IgD-negative memory B cell (primary cell): ENCODE data around the gene ERC1. TPM values are rescaled to one million over a fixed set of nuclear protein-coding genes. Genes with fewer than 3 reads are reported as not detected.

Source experiments
- H3K27ac Mint-ChIP-seq, 3 donors: one replicate each; pipeline ENCODE4 v1.8.0; 2020 to 2022; ENCODE audit warnings: mild to moderate bottlenecking in 3 of 3, mixed read lengths in 3 of 3, moderate library complexity in 1 of 3
- H3K27me3 Mint-ChIP-seq: one replicate; pipeline ENCODE4 v1.8.0; 2021; ENCODE audit warnings: mixed read lengths
- H3K36me3 Mint-ChIP-seq: one replicate; pipeline ENCODE4 v1.8.0; 2020; ENCODE audit warnings: mild to moderate bottlenecking, mixed read lengths
- H3K4me1 Mint-ChIP-seq, 3 donors: one replicate each; pipeline ENCODE4 v1.8.0; 2020 to 2022; ENCODE audit warnings: mixed read lengths in 3 of 3, mild to moderate bottlenecking in 1 of 3
- H3K4me3 Mint-ChIP-seq, 4 donors: one replicate each; pipeline ENCODE4 v1.8.0; 2020 to 2022; ENCODE audit warnings: mild to moderate bottlenecking in 4 of 4, mixed read lengths in 4 of 4, moderate library complexity in 3 of 4
- H3K9me3 Mint-ChIP-seq, 3 donors: one replicate each; pipeline ENCODE4 v1.8.0; 2020 to 2021; ENCODE audit warnings: mixed read lengths in 3 of 3, mild to moderate bottlenecking in 1 of 3
- polyA plus RNA-seq: library from polyadenylated mRNA; unstranded; fragments of 300-500 nt; fragmentation: Illumina TruSeq; gene quantifications from one replicate; pipeline ENCODE4 v1.2.3, GENCODE V29; 2021

Gene ERC1
- polyA plus RNA-seq, 1 donor from 2014 or later, result 16.5 TPM

GRCh38 chr12:1470051-1470450 is 479.0 kb downstream of the ERC1 start:
- H3K27me3 Mint-ChIP-seq, result no peaks in the 10 kb centered on the region
- peaks cover 4 to 8% (median 6%) of the 10 kb centered on the region in 3 donors for H3K4me1 Mint-ChIP-seq
- H3K9me3 Mint-ChIP-seq, result no peaks in the 10 kb centered on the region
- peaks cover 12% of the 10 kb centered on the region for H3K36me3 Mint-ChIP-seq
- H3K4me3 Mint-ChIP-seq, result no peak overlapping the region
- H3K27ac Mint-ChIP-seq, result no peak overlapping the region

GRCh38 chr12:1471224-1471623 is 480.2 kb downstream of the ERC1 start:
- Mint-ChIP-seq H3K27ac (peak overlapping the region in 1 of 3 donors; percentile 48), H3K9me3 (no peaks in the 10 kb centered on the region), H3K4me1 (peaks cover 4 to 8% (median 6%) of the 10 kb centered on the region in 3 donors), H3K36me3 (peaks cover 7% of the 10 kb centered on the region), H3K4me3 (no peak overlapping the region), H3K27me3 (no peaks in the 10 kb centered on the region)

- H3K4me3 Mint-ChIP-seq, result peak overlapping the region in 1 of 4 donors; percentile 72
- no peak overlapping the region for H3K27ac Mint-ChIP-seq
- H3K9me3 Mint-ChIP-seq, result no peaks in the 10 kb centered on the region
- H3K27me3 Mint-ChIP-seq, result no peaks in the 10 kb centered on the region
- peaks cover 7% of the 10 kb centered on the region for H3K36me3 Mint-ChIP-seq
- H3K4me1 Mint-ChIP-seq, result peaks cover 4 to 8% (median 6%) of the 10 kb centered on the region in 3 donors
Measured at GRCh38 chr12:1473418-1473817, 482.4 kb downstream of the ERC1 start.

- Mint-ChIP-seq H3K9me3 (no peaks in the 10 kb centered on the region), H3K27ac (no peak overlapping the region), H3K36me3 (peaks cover 6% of the 10 kb centered on the region), H3K27me3 (no peaks in the 10 kb centered on the region), H3K4me3 (no peak overlapping the region), H3K4me1 (peaks cover 4 to 8% (median 4%) of the 10 kb centered on the region in 3 donors)
Measured at GRCh38 chr12:1474041-1474573, 483.1 kb downstream of the ERC1 start.

GRCh38 chr12:1474574-1475153 is 483.6 kb downstream of the ERC1 start:
- peaks cover 8% of the 10 kb centered on the region for H3K36me3 Mint-ChIP-seq
- H3K9me3 Mint-ChIP-seq, result no peaks in the 10 kb centered on the region
- H3K27me3 Mint-ChIP-seq, result no peaks in the 10 kb centered on the region

GRCh38 chr12:1479645-1480044 is 488.6 kb downstream of the ERC1 start:
- no peak overlapping the region for H3K27ac Mint-ChIP-seq
- H3K27me3 Mint-ChIP-seq, result no peaks in the 10 kb centered on the region
- no peaks in the 10 kb centered on the region for H3K4me1 Mint-ChIP-seq
- no peak overlapping the region for H3K4me3 Mint-ChIP-seq
- H3K36me3 Mint-ChIP-seq, result peaks cover 4% of the 10 kb centered on the region
- no peaks in the 10 kb centered on the region for H3K9me3 Mint-ChIP-seq

More at GRCh38 chr12:1474574-1475153, 483.6 kb downstream of the ERC1 start:
- Mint-ChIP-seq H3K4me1 (peaks cover 4 to 8% (median 4%) of the 10 kb centered on the region in 3 donors), H3K4me3 (no peak overlapping the region), H3K27ac (no peak overlapping the region)

- Mint-ChIP-seq H3K4me3 (no peak overlapping the region), H3K27me3 (no peaks in the 10 kb centered on the region), H3K9me3 (no peaks in the 10 kb centered on the region), H3K36me3 (peaks cover 6% of the 10 kb centered on the region), H3K4me1 (no peaks in the 10 kb centered on the region), H3K27ac (no peak overlapping the region)
Measured at GRCh38 chr12:1481326-1481725, 490.3 kb downstream of the ERC1 start.

GRCh38 chr12:1481906-1482305 is 490.9 kb downstream of the ERC1 start:
- Mint-ChIP-seq H3K4me3 (no peak overlapping the region), H3K36me3 (peaks cover 6% of the 10 kb centered on the region), H3K4me1 (no peaks in the 10 kb centered on the region), H3K27ac (no peak overlapping the region), H3K9me3 (no peaks in the 10 kb centered on the region), H3K27me3 (no peaks in the 10 kb centered on the region)

- H3K4me1 Mint-ChIP-seq, result no peaks in the 10 kb centered on the region
- H3K27ac Mint-ChIP-seq, result peak overlapping the region in 2 of 3 donors; percentile 71 to 84
- no peaks in the 10 kb centered on the region for H3K27me3 Mint-ChIP-seq
- no peaks in the 10 kb centered on the region for H3K9me3 Mint-ChIP-seq
- H3K4me3 Mint-ChIP-seq, result no peak overlapping the region
- H3K36me3 Mint-ChIP-seq, result peaks cover 14% of the 10 kb centered on the region
Measured at GRCh38 chr12:1488908-1489381, 497.9 kb downstream of the ERC1 start.

- no peaks in the 10 kb centered on the region for H3K9me3 Mint-ChIP-seq
- peak overlapping the region in 1 of 3 donors; percentile 77 for H3K27ac Mint-ChIP-seq
- no peaks in the 10 kb centered on the region for H3K27me3 Mint-ChIP-seq
- H3K4me3 Mint-ChIP-seq, result no peak overlapping the region
- H3K4me1 Mint-ChIP-seq, result peaks cover 0 to 2% (median 0%) of the 10 kb centered on the region in 3 donors
- peaks cover 12% of the 10 kb centered on the region for H3K36me3 Mint-ChIP-seq
Measured at GRCh38 chr12:1491983-1492697, 501.1 kb downstream of the ERC1 start.

- no peaks in the 10 kb centered on the region for H3K9me3 Mint-ChIP-seq
- H3K27me3 Mint-ChIP-seq, result no peaks in the 10 kb centered on the region
- no peak overlapping the region for H3K4me3 Mint-ChIP-seq
- no peak overlapping the region for H3K27ac Mint-ChIP-seq
- peaks cover 12% of the 10 kb centered on the region for H3K36me3 Mint-ChIP-seq
- peaks cover 0 to 2% (median 1%) of the 10 kb centered on the region in 3 donors for H3K4me1 Mint-ChIP-seq
Measured at GRCh38 chr12:1493781-1494565, 502.9 kb downstream of the ERC1 start.

- H3K27ac Mint-ChIP-seq, result no peak overlapping the region
- H3K36me3 Mint-ChIP-seq, result peaks cover 11% of the 10 kb centered on the region
- H3K27me3 Mint-ChIP-seq, result no peaks in the 10 kb centered on the region
- H3K9me3 Mint-ChIP-seq, result no peaks in the 10 kb centered on the region
- H3K4me1 Mint-ChIP-seq, result peaks cover 0 to 2% (median 1%) of the 10 kb centered on the region in 3 donors
- no peak overlapping the region for H3K4me3 Mint-ChIP-seq
Measured at GRCh38 chr12:1494856-1495255, 503.8 kb downstream of the ERC1 start.

GRCh38 chr12:1496162-1496900 is 505.3 kb downstream of the ERC1 start:
- H3K4me1 Mint-ChIP-seq, result peaks cover 0 to 2% (median 1%) of the 10 kb centered on the region in 3 donors
- peaks cover 5% of the 10 kb centered on the region for H3K36me3 Mint-ChIP-seq
- no peak overlapping the region for H3K27ac Mint-ChIP-seq
- no peaks in the 10 kb centered on the region for H3K9me3 Mint-ChIP-seq
- H3K27me3 Mint-ChIP-seq, result no peaks in the 10 kb centered on the region
- H3K4me3 Mint-ChIP-seq, result no peak overlapping the region

- peaks cover 5% of the 10 kb centered on the region for H3K36me3 Mint-ChIP-seq
- no peak overlapping the region for H3K4me3 Mint-ChIP-seq
- H3K27ac Mint-ChIP-seq, result no peak overlapping the region
- H3K9me3 Mint-ChIP-seq, result no peaks in the 10 kb centered on the region
- peaks cover 0 to 2% (median 1%) of the 10 kb centered on the region in 3 donors for H3K4me1 Mint-ChIP-seq
- no peaks in the 10 kb centered on the region for H3K27me3 Mint-ChIP-seq
Measured at GRCh38 chr12:1497161-1497560, 506.1 kb downstream of the ERC1 start.
